SK-N-SH treated with all-trans-retinoic acid at 6 μM for 48 hours (cell line): ENCODE data around the gene GRAMD4.

Source experiments
- RARB ChIP-seq: fragments of 250-450 bp; sonication (Bioruptor Pico); IDR thresholded peaks from 2 replicates; pipeline ENCODE4 v1.8.0; 2021; ENCODE audit warnings: mild to moderate bottlenecking, moderate library complexity
- ZFP3 ChIP-seq: fragments of 250-450 bp; sonication (Bioruptor Pico); IDR thresholded peaks from 2 replicates; pipeline ENCODE4 v1.5.0; 2020; ENCODE audit warnings: mild to moderate bottlenecking, moderate library complexity
- ZNF565 ChIP-seq: fragments of 450-650 bp; formaldehyde crosslinking; conservative IDR thresholded peaks from 2 replicates; pipeline ENCODE4 v1.5.0; 2020; ENCODE audit warnings: low read depth, mild to moderate bottlenecking, moderate library complexity

GRCh38 chr22:46666577-46667244 lies 46.5 kb downstream of the GRAMD4 start:
- TF ChIP-seq RARB (CRISPR knock-in tag) (no peak), ZNF565 (CRISPR knock-in tag) (no peak), ZFP3 (CRISPR knock-in tag) (no peak)
